ENCODE measurements around the gene KCTD2.
A peak's percentile ranks its signal among the peaks of the same experiment; 100 is the strongest.
"Not testable (repeated sequence)": the region's sequence is repeated elsewhere in the genome, so short reads cannot be mapped to it uniquely, and the experiment has no call there.

The KCTD2 gene

DNA sequence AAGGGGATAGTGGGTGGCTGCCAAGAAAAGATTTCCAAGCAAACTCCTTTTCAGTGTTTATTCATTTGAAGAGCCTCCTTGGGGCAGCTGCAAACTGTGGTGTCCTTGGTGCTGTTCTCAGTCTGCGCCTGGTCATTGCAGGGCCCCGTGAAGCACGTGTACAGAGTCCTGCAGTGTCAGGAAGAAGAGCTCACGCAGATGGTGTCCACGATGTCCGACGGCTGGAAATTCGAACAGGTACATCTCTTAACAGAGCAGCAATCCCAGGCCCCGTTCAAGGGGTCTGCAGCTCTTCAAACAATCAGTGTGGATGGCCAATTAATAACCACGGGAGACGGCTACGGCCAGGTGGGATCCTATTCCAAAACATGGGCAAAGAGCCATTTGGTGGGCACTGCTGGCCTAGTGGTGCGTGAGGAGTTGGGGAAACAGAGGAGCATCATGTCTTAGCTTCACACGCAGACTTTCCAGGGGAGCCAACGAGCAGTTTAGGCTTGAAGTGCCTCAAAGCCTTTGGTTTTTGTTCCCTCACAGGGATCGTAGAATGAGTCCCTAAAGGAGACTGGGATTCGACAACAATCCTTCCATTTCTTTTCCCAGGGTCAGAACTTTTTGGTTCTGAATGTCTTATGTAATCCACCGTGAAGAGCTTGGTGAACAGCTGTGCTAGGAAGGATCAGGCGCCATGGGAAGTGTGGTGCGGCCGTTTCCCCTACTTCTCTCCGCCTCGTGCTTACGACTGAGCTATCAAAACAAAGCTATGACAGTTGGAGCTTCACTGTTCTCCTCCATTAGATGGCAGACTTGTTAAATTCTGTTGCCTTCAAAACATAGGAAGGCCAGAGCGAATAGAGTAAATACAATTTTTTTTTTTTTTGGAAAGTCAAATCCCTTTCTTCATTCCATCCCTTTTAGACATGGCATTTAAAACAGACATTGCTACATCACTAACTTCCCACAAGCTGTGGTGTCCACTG lies 12.6 kb downstream of the KCTD2 start:
- no peak for DNase-seq

GRCh38 chr17:75060434-75061054 lies 13.5 kb downstream of the KCTD2 start:
- no peak for DNase-seq

DNA sequence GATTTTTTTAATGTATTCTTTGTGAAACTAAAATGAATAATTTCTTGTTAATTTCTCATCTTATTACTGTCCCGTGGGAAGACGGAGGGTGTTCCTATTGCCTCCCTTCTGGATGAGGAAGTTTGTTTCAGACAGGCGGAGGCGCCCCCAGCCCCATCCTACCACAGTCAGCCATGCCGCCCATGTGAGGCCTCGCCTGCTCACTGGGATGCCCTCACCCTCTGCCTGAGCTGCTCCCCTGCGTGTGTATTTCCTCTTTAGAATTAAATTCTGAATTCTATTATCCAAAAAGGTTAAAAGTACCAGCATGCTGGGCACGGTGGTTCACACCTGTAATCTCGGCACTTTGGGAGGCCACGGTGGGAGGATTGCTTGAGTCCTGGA lies 14.0 kb downstream of the KCTD2 start:
- no peak for DNase-seq

DNA sequence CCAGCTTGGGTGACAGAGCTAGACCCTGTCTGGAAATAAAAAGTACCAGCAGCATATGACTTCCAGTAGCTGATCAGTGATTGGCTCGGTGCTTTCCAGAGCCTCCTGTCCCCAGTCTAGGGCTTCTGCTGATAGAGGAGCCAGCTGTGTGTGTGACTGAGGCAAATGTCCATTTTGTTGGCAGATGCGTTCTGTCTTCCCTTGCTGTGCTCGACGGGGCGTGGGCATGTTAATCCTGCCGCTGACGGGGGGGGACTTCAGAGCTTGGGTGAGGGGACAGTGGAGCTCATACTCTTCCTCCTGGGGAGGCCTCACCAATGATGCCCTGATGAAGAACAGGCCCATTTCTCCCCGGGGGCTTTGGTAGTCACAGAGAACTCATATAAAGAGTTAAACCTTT lies 14.6 kb downstream of the KCTD2 start:
- DNase-seq = no peak

DNA sequence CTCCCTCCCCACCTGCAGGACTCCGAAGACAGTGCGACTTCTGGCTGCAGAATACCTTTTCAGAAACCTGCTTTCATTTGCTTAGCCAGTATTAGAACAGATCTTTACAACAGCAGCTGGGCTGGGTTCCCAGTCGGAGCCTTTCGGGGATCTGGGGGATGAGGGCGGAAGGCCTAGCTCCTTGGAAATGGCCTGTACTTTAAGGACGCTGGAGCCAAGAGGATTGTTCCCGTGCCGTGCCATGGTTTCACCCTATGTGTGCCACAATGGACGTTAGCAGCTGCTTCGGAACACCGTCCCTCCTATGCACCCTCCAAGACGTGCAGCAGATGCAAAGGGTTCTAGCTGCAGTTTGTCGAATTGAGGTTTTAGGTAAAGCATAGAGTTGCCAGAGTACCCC lies 16.2 kb downstream of the KCTD2 start:
- DNase-seq = no peak

DNA sequence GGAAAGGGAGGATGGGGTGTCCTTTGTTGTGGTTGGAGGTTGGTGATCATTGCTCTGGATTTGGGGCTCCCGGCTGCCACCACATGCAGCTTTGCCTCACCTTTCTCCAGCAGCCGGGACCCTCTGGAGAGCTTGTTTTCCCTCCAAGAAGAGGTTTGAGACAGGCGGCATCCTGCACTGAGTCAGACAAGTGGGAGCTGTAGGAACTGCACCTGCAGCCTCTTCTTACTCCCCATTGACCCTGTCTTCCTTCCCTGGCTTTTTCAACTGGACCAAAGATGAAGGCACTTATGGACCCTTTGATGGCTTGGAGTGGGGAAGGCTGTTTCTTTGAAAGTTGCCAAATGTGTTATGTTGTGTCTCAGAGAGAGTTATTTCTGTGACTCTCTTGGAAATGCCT lies 16.6 kb downstream of the KCTD2 start:
- no peak for DNase-seq

GRCh38 chr17:75064040-75064439 lies 17.0 kb downstream of the KCTD2 start:
- no peak for DNase-seq

GRCh38 chr17:75064460-75064859 lies 17.4 kb downstream of the KCTD2 start:
- DNase-seq = no peak

GRCh38 chr17:75064867-75065561 lies 18.0 kb downstream of the KCTD2 start:
- DNase-seq = no peak

- no peak for DNase-seq
These were observed 18.6 kb downstream of the KCTD2 start for GRCh38 chr17:75065562-75066151.

DNA sequence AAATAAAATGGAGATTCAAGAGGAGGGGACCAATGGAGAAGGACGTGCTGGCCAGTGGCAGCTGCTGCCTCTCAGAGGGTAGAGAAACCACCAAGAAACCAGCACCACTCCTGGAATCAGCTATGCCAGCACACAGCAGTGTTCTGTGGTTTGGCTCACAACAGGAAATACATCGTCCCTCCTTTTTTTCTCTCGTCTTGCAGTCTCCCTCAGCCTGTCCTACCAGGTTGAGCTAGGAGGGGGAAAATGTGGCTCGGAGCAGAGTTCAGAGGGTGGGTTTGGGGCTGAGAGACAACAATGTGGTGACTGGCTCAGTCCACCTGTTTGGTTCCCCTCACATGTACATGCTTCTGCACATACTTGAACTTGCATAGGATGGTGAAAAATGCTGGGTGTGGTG lies 20.8 kb downstream of the KCTD2 start:
- DNase-seq = no peak

GRCh38 chr17:75068750-75069149 lies 21.7 kb downstream of the KCTD2 start:
- no peak for DNase-seq

GRCh38 chr17:75069783-75070182 lies 22.8 kb downstream of the KCTD2 start:
- no peak for DNase-seq

DNA sequence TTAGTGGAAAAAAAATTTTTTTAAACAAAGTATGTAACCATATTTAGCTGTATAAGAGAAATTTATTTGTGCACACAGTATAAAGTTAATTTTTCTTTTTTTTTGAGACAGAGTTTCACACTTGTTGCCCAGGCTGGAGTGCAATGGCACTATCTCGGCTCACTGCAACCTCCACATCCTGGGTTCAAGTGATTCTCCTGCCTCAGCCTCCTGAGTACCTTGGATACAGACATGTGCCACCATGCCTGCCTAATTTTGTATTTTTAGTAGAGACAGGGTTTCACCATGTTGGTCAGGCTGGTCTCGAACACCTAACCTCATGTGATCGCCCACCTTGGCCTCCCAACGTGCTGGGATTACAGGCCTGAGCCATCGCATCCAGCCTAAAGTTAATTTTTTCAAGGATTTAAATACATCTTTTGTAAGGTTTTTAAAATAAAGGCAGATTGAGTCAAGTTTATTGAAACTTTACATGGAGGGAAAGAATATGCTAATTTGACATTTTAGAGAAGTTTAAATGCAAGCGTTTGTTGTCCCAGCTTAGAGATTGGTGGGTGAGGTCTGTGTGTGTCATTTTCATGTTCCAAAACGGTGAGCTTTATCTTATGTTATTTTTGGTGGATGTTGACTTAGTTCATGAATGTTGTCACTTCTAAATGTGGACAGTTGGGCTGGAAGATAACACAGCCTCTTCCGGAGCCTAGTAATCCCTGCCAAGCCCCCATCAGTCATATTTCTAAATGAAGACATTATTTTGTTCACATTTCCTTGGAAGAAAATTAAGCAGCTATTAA lies 24.6 kb downstream of the KCTD2 start:
- DNase-seq = not testable (repeated sequence)

GRCh38 chr17:75072909-75073308 lies 25.9 kb downstream of the KCTD2 start:
- not testable (repeated sequence) for DNase-seq

DNA sequence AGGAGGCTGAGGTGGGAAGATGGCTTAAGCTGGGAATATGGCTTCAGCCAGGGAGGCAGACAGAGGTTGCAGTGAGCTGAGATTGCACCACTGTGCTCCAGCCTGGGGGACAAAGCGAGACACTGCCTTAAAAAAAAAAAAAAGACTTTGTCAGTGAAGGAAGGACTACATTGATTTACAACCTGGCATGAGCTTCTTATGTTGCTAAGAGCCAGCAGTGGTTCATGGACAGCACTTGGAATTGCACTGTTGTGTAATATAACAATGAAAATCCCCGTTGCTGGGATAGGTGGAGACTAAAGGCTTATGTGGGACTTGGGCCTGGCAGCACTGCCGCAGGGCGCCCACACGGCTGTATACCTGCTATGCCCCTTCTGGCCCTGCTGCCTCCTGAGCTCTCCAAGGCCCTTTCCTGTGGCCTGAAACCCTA lies 26.6 kb downstream of the KCTD2 start:
- no peak for DNase-seq

DNA sequence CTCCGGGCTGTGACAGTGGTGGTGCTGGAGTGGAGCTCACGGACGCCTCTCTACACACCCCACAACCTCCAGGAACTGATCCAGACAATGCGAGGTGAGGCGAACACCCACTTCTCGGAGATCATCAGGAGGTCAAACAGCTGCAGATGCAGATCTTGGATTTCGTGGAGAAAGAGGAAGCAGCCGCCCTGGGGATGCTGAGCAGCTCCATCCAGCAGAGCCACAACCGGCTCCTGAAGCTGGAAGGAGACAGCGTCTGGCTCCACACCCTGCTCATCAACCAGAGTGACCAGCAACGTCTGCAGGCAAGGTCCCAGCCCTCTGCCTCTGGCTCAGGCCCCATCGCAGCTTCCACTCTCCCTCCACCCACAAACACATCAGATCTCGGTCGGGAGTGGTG lies 27.5 kb downstream of the KCTD2 start:
- DNase-seq = no peak

DNA sequence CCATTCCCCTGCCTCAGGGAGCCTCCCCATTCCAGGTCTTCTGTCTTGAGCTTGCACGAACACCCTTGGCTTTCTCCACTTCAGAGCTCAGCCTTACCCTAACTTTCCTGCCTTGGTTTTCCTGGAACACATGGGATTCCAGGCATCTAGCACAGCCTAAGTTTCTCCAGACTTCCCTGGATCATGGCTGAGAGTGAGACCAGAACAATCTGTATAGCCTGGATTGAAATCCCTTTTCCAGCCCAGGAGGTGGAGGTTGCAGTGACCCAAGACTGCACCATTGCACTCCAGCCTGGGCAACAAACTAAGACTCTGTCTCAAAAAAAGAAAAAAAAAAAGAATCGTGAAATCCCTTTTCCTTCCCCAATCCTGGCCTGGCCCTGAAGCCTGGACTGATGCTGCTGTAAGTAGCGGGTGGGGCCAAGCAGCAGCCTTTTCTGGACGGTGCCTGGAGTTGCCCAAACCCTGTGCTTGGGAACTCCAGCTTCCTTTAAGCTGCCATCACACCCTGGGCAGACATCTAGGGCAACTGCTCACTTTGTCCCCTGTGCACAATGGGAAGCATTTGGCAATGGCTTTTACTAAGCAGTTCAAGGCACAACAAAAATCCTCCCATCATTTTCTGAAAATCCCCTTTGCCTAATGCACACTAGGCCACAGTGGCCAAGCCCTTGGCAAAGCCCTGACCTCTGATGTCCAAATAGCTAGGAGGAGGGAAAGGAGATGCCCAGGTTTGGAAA lies 28.7 kb downstream of the KCTD2 start:
- DNase-seq = no peak

- no peak for DNase-seq
These were observed 30.1 kb downstream of the KCTD2 start for GRCh38 chr17:75077072-75077495.

- peak; percentile 42 for DNase-seq
These were observed 30.7 kb downstream of the KCTD2 start for GRCh38 chr17:75077496-75078283.
